ENCODE measurements around the gene WDR88. TPM values are rescaled to one million over a fixed set of nuclear protein-coding genes. Genes with fewer than 3 reads are reported as not detected.

The WDR88 gene
- total RNA-seq, 1 donor from 2014 or later = not detected

GRCh38 chr19:33098055-33098534 is 33.8 kb upstream of the WDR88 start:
- H3K4me1 ChIP-seq (ENCODE audit: insufficient read depth, low read length) = no peaks in the 10 kb centered on the region
- H3K27me3 ChIP-seq (ENCODE audit: insufficient read depth, low read length) = no peaks in the 10 kb centered on the region
- no peak overlapping the region for H3K27ac Mint-ChIP-seq (ENCODE audit: unreplicated experiment)
- H3K9me3 ChIP-seq (ENCODE audit: insufficient read depth, low read depth, low read length) = no peaks in the 10 kb centered on the region
- no peak for DNase-seq (ENCODE audit: low read depth)
- H3K79me2 ChIP-seq (ENCODE audit: insufficient read depth, low read length) = no peaks in the 10 kb centered on the region
- H3K4me2 ChIP-seq (ENCODE audit: low read length) = no peak overlapping the region
- no peak overlapping the region for H3K9ac ChIP-seq (ENCODE audit: low read length)
- H3K27ac ChIP-seq (ENCODE audit: low read depth, low read length) = no peak overlapping the region
- H3K36me3 Mint-ChIP-seq (ENCODE audit: low read depth, unreplicated experiment) = peaks cover 21% of the 10 kb centered on the region
- H3K4me1 Mint-ChIP-seq (ENCODE audit: low read depth, unreplicated experiment) = no peaks in the 10 kb centered on the region
- no peaks in the 10 kb centered on the region for H4K20me1 ChIP-seq (ENCODE audit: insufficient read depth, low read length)
- no peaks in the 10 kb centered on the region for H3K27me3 Mint-ChIP-seq (ENCODE audit: low read depth, unreplicated experiment)
- H3K36me3 ChIP-seq (ENCODE audit: insufficient read depth, low read length) = peaks cover 31% of the 10 kb centered on the region
- no peak for TF ChIP-seq EZH2 (IDR thresholded peaks at IDR 0.05; ENCODE audit: insufficient read depth, low read length)
- TF ChIP-seq CTCF (IDR thresholded peaks at IDR 0.05; ENCODE audit: insufficient read depth, low read depth, low read length) = no peak
- no peak overlapping the region for H2AFZ ChIP-seq (ENCODE audit: low read depth, low read length)
- no peak for FAIRE-seq
- H3K4me3 ChIP-seq (ENCODE audit: insufficient read depth, low read depth, low read length) = no peak overlapping the region
- no peak overlapping the region for H3K4me3 Mint-ChIP-seq (ENCODE audit: unreplicated experiment)
- no peaks in the 10 kb centered on the region for H3K9me3 Mint-ChIP-seq (ENCODE audit: unreplicated experiment)

GRCh38 chr19:33100894-33101644 is 30.8 kb upstream of the WDR88 start:
- Histone ChIP-seq H3K27me3 (ENCODE audit: insufficient read depth, low read length) (no peaks in the 10 kb centered on the region), H4K20me1 (ENCODE audit: insufficient read depth, low read length) (no peaks in the 10 kb centered on the region), H3K79me2 (ENCODE audit: insufficient read depth, low read length) (no peaks in the 10 kb centered on the region), H3K27ac (ENCODE audit: low read depth, low read length) (no peak overlapping the region), H3K4me2 (ENCODE audit: low read length) (no peak overlapping the region), H3K9ac (ENCODE audit: low read length) (no peak overlapping the region), H3K36me3 (ENCODE audit: insufficient read depth, low read length) (peaks cover 25% of the 10 kb centered on the region), H2AFZ (ENCODE audit: low read depth, low read length) (no peak overlapping the region), H3K4me3 (ENCODE audit: insufficient read depth, low read depth, low read length) (no peak overlapping the region), H3K9me3 (ENCODE audit: insufficient read depth, low read depth, low read length) (no peaks in the 10 kb centered on the region), H3K4me1 (ENCODE audit: insufficient read depth, low read length) (no peaks in the 10 kb centered on the region)
- no peaks in the 10 kb centered on the region for H3K4me1 Mint-ChIP-seq (ENCODE audit: low read depth, unreplicated experiment)
- no peak for DNase-seq (ENCODE audit: low read depth)
- FAIRE-seq = no peak
- no peak overlapping the region for H3K27ac Mint-ChIP-seq (ENCODE audit: unreplicated experiment)
- H3K4me3 Mint-ChIP-seq (ENCODE audit: unreplicated experiment) = no peak overlapping the region
- no peaks in the 10 kb centered on the region for H3K27me3 Mint-ChIP-seq (ENCODE audit: low read depth, unreplicated experiment)
- no peaks in the 10 kb centered on the region for H3K9me3 Mint-ChIP-seq (ENCODE audit: unreplicated experiment)
- H3K36me3 Mint-ChIP-seq (ENCODE audit: low read depth, unreplicated experiment) = peaks cover 11% of the 10 kb centered on the region
- TF ChIP-seq CTCF (IDR thresholded peaks at IDR 0.05; ENCODE audit: insufficient read depth, low read depth, low read length) (no peak), EZH2 (IDR thresholded peaks at IDR 0.05; ENCODE audit: insufficient read depth, low read length) (no peak)

GRCh38 chr19:33102893-33103292 is 29.0 kb upstream of the WDR88 start:
- peaks cover 10% of the 10 kb centered on the region for H3K36me3 Mint-ChIP-seq (ENCODE audit: low read depth, unreplicated experiment)
- no peak for FAIRE-seq

More at GRCh38 chr19:33102893-33103292, 29.0 kb upstream of the WDR88 start:
- H3K36me3 ChIP-seq (ENCODE audit: insufficient read depth, low read length) = peaks cover 28% of the 10 kb centered on the region
- no peaks in the 10 kb centered on the region for H3K4me1 Mint-ChIP-seq (ENCODE audit: low read depth, unreplicated experiment)
- TF ChIP-seq EZH2 (IDR thresholded peaks at IDR 0.05; ENCODE audit: insufficient read depth, low read length) (no peak), CTCF (IDR thresholded peaks at IDR 0.05; ENCODE audit: insufficient read depth, low read depth, low read length) (no peak)
- no peaks in the 10 kb centered on the region for H3K4me1 ChIP-seq (ENCODE audit: insufficient read depth, low read length)
- H3K27ac ChIP-seq (ENCODE audit: low read depth, low read length) = no peak overlapping the region
- no peaks in the 10 kb centered on the region for H3K27me3 Mint-ChIP-seq (ENCODE audit: low read depth, unreplicated experiment)
- H3K9ac ChIP-seq (ENCODE audit: low read length) = no peak overlapping the region
- DNase-seq (ENCODE audit: low read depth) = no peak
- H3K4me3 Mint-ChIP-seq (ENCODE audit: unreplicated experiment) = no peak overlapping the region
- no peak overlapping the region for H3K27ac Mint-ChIP-seq (ENCODE audit: unreplicated experiment)
- H3K4me3 ChIP-seq (ENCODE audit: insufficient read depth, low read depth, low read length) = no peak overlapping the region
- no peak overlapping the region for H2AFZ ChIP-seq (ENCODE audit: low read depth, low read length)
- H3K4me2 ChIP-seq (ENCODE audit: low read length) = no peak overlapping the region
- H3K27me3 ChIP-seq (ENCODE audit: insufficient read depth, low read length) = no peaks in the 10 kb centered on the region
- no peaks in the 10 kb centered on the region for H3K79me2 ChIP-seq (ENCODE audit: insufficient read depth, low read length)
- H3K9me3 ChIP-seq (ENCODE audit: insufficient read depth, low read depth, low read length) = no peaks in the 10 kb centered on the region
- H3K9me3 Mint-ChIP-seq (ENCODE audit: unreplicated experiment) = no peaks in the 10 kb centered on the region
- no peaks in the 10 kb centered on the region for H4K20me1 ChIP-seq (ENCODE audit: insufficient read depth, low read length)

Measured in astrocyte (in vitro differentiated cells and primary cell).